Stimulated activated naive B cell treated with anti-CD40 and anti-IgM and Interleukin-4, amounts not matched to agents 10 μg/mL and 1 μg/mL and 100 μg/mL, for 72 hours (primary cell): ENCODE data around the gene PRELID1.
"Not testable (repeated sequence)": the region's sequence is repeated elsewhere in the genome, so short reads cannot be mapped to it uniquely, and the experiment has no call there.

Experiments used
- ATAC-seq, 2 donors: fragments of 150-1000 bp; cut with Tn5 transposase; replicated peaks; 2 replicates each; pipeline ENCODE4 v1.10.0; 2021; ENCODE audit warnings: moderate library complexity in 1 of 2
- DNase-seq: peaks from one replicate; pipeline ENCODE4 v3.0.0; 2021
- H3K27ac Mint-ChIP-seq: one replicate; pipeline ENCODE4 v1.8.0; 2022; ENCODE audit warnings: mild to moderate bottlenecking, mixed read lengths
- H3K27me3 Mint-ChIP-seq, 2 donors: one replicate each; pipeline ENCODE4 v1.8.0; 2022; ENCODE audit warnings: mixed read lengths in 2 of 2
- H3K36me3 Mint-ChIP-seq, 2 donors: one replicate each; pipeline ENCODE4 v1.8.0; 2022; ENCODE audit warnings: mixed read lengths in 2 of 2, mild to moderate bottlenecking in 1 of 2
- H3K4me1 Mint-ChIP-seq, 2 donors: one replicate each; pipeline ENCODE4 v1.8.0; 2022; ENCODE audit warnings: mixed read lengths in 2 of 2, mild to moderate bottlenecking in 1 of 2
- H3K4me3 Mint-ChIP-seq, 2 donors: one replicate each; pipeline ENCODE4 v1.8.0; 2022; ENCODE audit warnings: mild to moderate bottlenecking in 2 of 2, mixed read lengths in 2 of 2, moderate library complexity in 1 of 2
- H3K9me3 Mint-ChIP-seq, 2 donors: one replicate each; pipeline ENCODE4 v1.8.0; 2022; ENCODE audit warnings: mixed read lengths in 2 of 2, mild to moderate bottlenecking in 1 of 2

Gene PRELID1

GRCh38 chr5:177303121-177303924 is at the start of gene PRELID1, which contains the start of gene RAB24:
Gene PRELID1, plus strand, starts transcription at chr5:177303799. Its CDS starts 187 bp downstream, at chr5:177303986.
Gene RAB24, minus strand, starts transcription at chr5:177303719. Its CDS starts 431 bp downstream, at chr5:177303288.
- Mint-ChIP-seq H3K4me1 (peaks cover 52 to 83% of the 10 kb centered on the region in 2 donors), H3K36me3 (peaks cover 16 to 44% of the 10 kb centered on the region in 2 donors), H3K27me3 (no peaks in the 10 kb centered on the region), H3K9me3 (no peaks in the 10 kb centered on the region), H3K27ac (peak within 1 kb of the TSS; percentile 90), H3K4me3 (peak within 1 kb of the TSS; percentile 89 to 90)
- ATAC-seq (peak; percentile 69 to 73), DNase-seq (peak; percentile 80)

GRCh38 chr5:177256296-177256695 is 47.3 kb upstream of the PRELID1 start:
- H3K9me3 Mint-ChIP-seq: no peaks in the 10 kb centered on the region
- no peak overlapping the region for H3K4me3 Mint-ChIP-seq
- peaks cover 27 to 50% of the 10 kb centered on the region in 2 donors for H3K36me3 Mint-ChIP-seq
- H3K27me3 Mint-ChIP-seq: no peaks in the 10 kb centered on the region
- H3K27ac Mint-ChIP-seq: no peak overlapping the region
- ATAC-seq: no peak
- DNase-seq: no peak
- peaks cover 0 to 6% of the 10 kb centered on the region in 2 donors for H3K4me1 Mint-ChIP-seq

- H3K27ac Mint-ChIP-seq, ATAC-seq: not testable (repeated sequence)
- H3K36me3 Mint-ChIP-seq: peaks cover 30 to 41% of the 10 kb centered on the region in 2 donors
Measured at GRCh38 chr5:177258711-177259110, 44.9 kb upstream of the PRELID1 start.

GRCh38 chr5:177260961-177261360 is 42.6 kb upstream of the PRELID1 start:
- Mint-ChIP-seq H3K4me3 (no peak overlapping the region), H3K4me1 (peaks cover 0 to 6% of the 10 kb centered on the region in 2 donors), H3K36me3 (peaks cover 36 to 37% of the 10 kb centered on the region in 2 donors), H3K27ac (no peak overlapping the region), H3K27me3 (no peaks in the 10 kb centered on the region), H3K9me3 (no peaks in the 10 kb centered on the region)
- DNase-seq (no peak), ATAC-seq (no peak)

More at GRCh38 chr5:177258711-177259110, 44.9 kb upstream of the PRELID1 start:
- not testable (repeated sequence) for H3K9me3 Mint-ChIP-seq, H3K4me3 Mint-ChIP-seq, H3K4me1 Mint-ChIP-seq, DNase-seq, H3K27me3 Mint-ChIP-seq

- Mint-ChIP-seq H3K4me1 (peaks cover 0 to 6% of the 10 kb centered on the region in 2 donors), H3K36me3 (peaks cover 39% of the 10 kb centered on the region in 2 donors), H3K27me3 (no peaks in the 10 kb centered on the region), H3K27ac (no peak overlapping the region), H3K4me3 (no peak overlapping the region), H3K9me3 (no peaks in the 10 kb centered on the region)
- ATAC-seq (no peak), DNase-seq (no peak)
Measured at GRCh38 chr5:177261510-177261909, 42.1 kb upstream of the PRELID1 start.

GRCh38 chr5:177264178-177264577 is 39.4 kb upstream of the PRELID1 start:
- ATAC-seq (no peak), DNase-seq (no peak)
- Mint-ChIP-seq H3K4me1 (peaks cover 0 to 4% of the 10 kb centered on the region in 2 donors), H3K27me3 (no peaks in the 10 kb centered on the region), H3K9me3 (no peaks in the 10 kb centered on the region), H3K4me3 (no peak overlapping the region), H3K27ac (no peak overlapping the region), H3K36me3 (peaks cover 30 to 35% of the 10 kb centered on the region in 2 donors)

GRCh38 chr5:177265395-177265794 is 38.2 kb upstream of the PRELID1 start:
- DNase-seq: no peak
- peaks cover 27 to 39% of the 10 kb centered on the region in 2 donors for H3K36me3 Mint-ChIP-seq
- no peaks in the 10 kb centered on the region for H3K4me1 Mint-ChIP-seq
- H3K4me3 Mint-ChIP-seq: no peak overlapping the region
- no peak overlapping the region for H3K27ac Mint-ChIP-seq
- H3K27me3 Mint-ChIP-seq: no peaks in the 10 kb centered on the region
- H3K9me3 Mint-ChIP-seq: no peaks in the 10 kb centered on the region
- no peak for ATAC-seq

GRCh38 chr5:177269232-177269895 is 34.2 kb upstream of the PRELID1 start:
- H3K36me3 Mint-ChIP-seq: peaks cover 41 to 44% of the 10 kb centered on the region in 2 donors
- no peaks in the 10 kb centered on the region for H3K27me3 Mint-ChIP-seq
- no peak overlapping the region for H3K27ac Mint-ChIP-seq
- H3K4me3 Mint-ChIP-seq: no peak overlapping the region
- no peaks in the 10 kb centered on the region for H3K9me3 Mint-ChIP-seq
- DNase-seq (no peak), ATAC-seq (no peak)
- H3K4me1 Mint-ChIP-seq: no peaks in the 10 kb centered on the region

- H3K4me3 Mint-ChIP-seq: no peak overlapping the region
- H3K27me3 Mint-ChIP-seq: no peaks in the 10 kb centered on the region
- DNase-seq: no peak
- no peak overlapping the region for H3K27ac Mint-ChIP-seq
- H3K9me3 Mint-ChIP-seq: no peaks in the 10 kb centered on the region
- H3K36me3 Mint-ChIP-seq: peaks cover 37 to 45% of the 10 kb centered on the region in 2 donors
- no peaks in the 10 kb centered on the region for H3K4me1 Mint-ChIP-seq
- no peak for ATAC-seq
Measured at GRCh38 chr5:177269976-177270375, 33.6 kb upstream of the PRELID1 start.

- peaks cover 34 to 48% of the 10 kb centered on the region in 2 donors for H3K36me3 Mint-ChIP-seq
- no peaks in the 10 kb centered on the region for H3K9me3 Mint-ChIP-seq
- no peak overlapping the region for H3K4me3 Mint-ChIP-seq
- no peaks in the 10 kb centered on the region for H3K4me1 Mint-ChIP-seq
- H3K27me3 Mint-ChIP-seq: no peaks in the 10 kb centered on the region
- no peak for DNase-seq
- no peak overlapping the region for H3K27ac Mint-ChIP-seq
- no peak for ATAC-seq
Measured at GRCh38 chr5:177270653-177271052, 32.9 kb upstream of the PRELID1 start.

GRCh38 chr5:177271113-177271512 is 32.5 kb upstream of the PRELID1 start:
- H3K36me3 Mint-ChIP-seq: peaks cover 33 to 50% of the 10 kb centered on the region in 2 donors
- no peaks in the 10 kb centered on the region for H3K9me3 Mint-ChIP-seq
- no peaks in the 10 kb centered on the region for H3K27me3 Mint-ChIP-seq
- H3K27ac Mint-ChIP-seq: no peak overlapping the region
- no peak for DNase-seq
- no peaks in the 10 kb centered on the region for H3K4me1 Mint-ChIP-seq
- ATAC-seq: no peak
- no peak overlapping the region for H3K4me3 Mint-ChIP-seq

- no peak for ATAC-seq
- H3K9me3 Mint-ChIP-seq: no peaks in the 10 kb centered on the region
- no peak for DNase-seq
- peaks cover 0 to 6% of the 10 kb centered on the region in 2 donors for H3K4me1 Mint-ChIP-seq
- H3K27me3 Mint-ChIP-seq: no peaks in the 10 kb centered on the region
- H3K36me3 Mint-ChIP-seq: peaks cover 28 to 68% of the 10 kb centered on the region in 2 donors
- H3K27ac Mint-ChIP-seq: no peak overlapping the region
- no peak overlapping the region for H3K4me3 Mint-ChIP-seq
Measured at GRCh38 chr5:177275883-177276282, 27.7 kb upstream of the PRELID1 start.

GRCh38 chr5:177276886-177277285 is 26.7 kb upstream of the PRELID1 start:
- peaks cover 34 to 69% of the 10 kb centered on the region in 2 donors for H3K36me3 Mint-ChIP-seq
- peak overlapping the region; percentile 47 for H3K27ac Mint-ChIP-seq

GRCh38 chr5:177288191-177288590 is 15.4 kb upstream of the PRELID1 start:
- H3K27me3 Mint-ChIP-seq: no peaks in the 10 kb centered on the region
- DNase-seq: no peak
- ATAC-seq: no peak
- H3K9me3 Mint-ChIP-seq: no peaks in the 10 kb centered on the region
- no peak overlapping the region for H3K27ac Mint-ChIP-seq
- no peak overlapping the region for H3K4me3 Mint-ChIP-seq
- peaks cover 40 to 58% of the 10 kb centered on the region in 2 donors for H3K36me3 Mint-ChIP-seq
- peaks cover 4 to 18% of the 10 kb centered on the region in 2 donors for H3K4me1 Mint-ChIP-seq

More at GRCh38 chr5:177276886-177277285, 26.7 kb upstream of the PRELID1 start:
- peaks cover 0 to 6% of the 10 kb centered on the region in 2 donors for H3K4me1 Mint-ChIP-seq
- no peaks in the 10 kb centered on the region for H3K9me3 Mint-ChIP-seq
- no peaks in the 10 kb centered on the region for H3K27me3 Mint-ChIP-seq
- no peak for DNase-seq
- H3K4me3 Mint-ChIP-seq: no peak overlapping the region
- no peak for ATAC-seq
